ENCODE measurements around the gene MROH2B.

MROH2B gene

GRCh38 chr5:40972434-40972833 is 98.7 kb downstream of the MROH2B start:
- H3K27ac ChIP-seq, result no peak overlapping the region
- no peak for TF ChIP-seq CTCF (IDR thresholded peaks at IDR 0.05)
- no peak for TF ChIP-seq ZFX (IDR thresholded peaks at IDR 0.05; ENCODE audit: borderline replicate concordance)

DNA sequence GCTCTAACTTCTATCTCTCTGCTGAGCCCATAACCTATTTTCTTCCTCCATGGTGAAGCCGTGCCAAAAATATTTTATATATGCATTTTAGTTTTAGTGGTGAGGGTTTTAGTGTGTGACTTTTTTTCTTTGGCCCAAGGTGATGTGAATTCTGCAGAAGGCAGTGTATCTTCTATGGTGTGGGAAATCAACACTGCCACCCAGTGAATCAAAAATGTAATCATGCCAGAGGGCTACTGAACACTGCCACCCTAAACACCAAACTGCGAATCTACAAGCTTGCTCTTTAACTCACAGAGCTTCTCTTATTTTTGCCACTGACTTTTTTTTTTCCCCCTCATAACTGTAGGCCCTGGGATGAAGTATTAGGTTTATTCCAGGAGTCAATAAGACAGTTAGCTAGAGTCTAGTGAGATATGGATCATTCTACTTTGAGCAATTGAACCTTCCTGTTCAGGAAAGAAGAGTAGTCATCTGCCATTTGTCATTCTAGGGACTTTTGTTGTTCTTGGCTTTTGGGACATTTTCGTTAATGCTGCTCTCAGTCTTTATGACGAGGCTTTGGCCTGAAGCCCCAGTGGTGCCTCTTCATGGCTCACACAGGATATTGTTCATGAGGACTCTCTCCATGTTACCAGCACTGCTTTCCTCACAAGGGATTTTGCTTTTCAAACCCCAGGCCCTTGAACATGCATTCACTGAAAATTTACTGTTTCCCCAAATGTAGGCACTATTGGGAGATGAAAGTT is 108.8 kb downstream of the MROH2B start:
- TF ChIP-seq CTCF (IDR thresholded peaks at IDR 0.05) (0 out of 2 replicates have a peak, but pooled peaks have one; percentile 15), ZFX (IDR thresholded peaks at IDR 0.05; ENCODE audit: borderline replicate concordance) (no peak)
- H3K27ac ChIP-seq, result no peak overlapping the region

- TF ChIP-seq ZFX (IDR thresholded peaks at IDR 0.05; ENCODE audit: borderline replicate concordance), result no peak
- no peak for TF ChIP-seq CTCF (IDR thresholded peaks at IDR 0.05)
Measured at GRCh38 chr5:40960037-40960436, 111.1 kb downstream of the MROH2B start.

GRCh38 chr5:40958811-40959210 is 112.3 kb downstream of the MROH2B start:
- TF ChIP-seq CTCF (IDR thresholded peaks at IDR 0.05) (no peak), ZFX (IDR thresholded peaks at IDR 0.05; ENCODE audit: borderline replicate concordance) (no peak)
- no peak overlapping the region for H3K27ac ChIP-seq

More at GRCh38 chr5:40960037-40960436, 111.1 kb downstream of the MROH2B start:
- no peak overlapping the region for H3K27ac ChIP-seq

DNA sequence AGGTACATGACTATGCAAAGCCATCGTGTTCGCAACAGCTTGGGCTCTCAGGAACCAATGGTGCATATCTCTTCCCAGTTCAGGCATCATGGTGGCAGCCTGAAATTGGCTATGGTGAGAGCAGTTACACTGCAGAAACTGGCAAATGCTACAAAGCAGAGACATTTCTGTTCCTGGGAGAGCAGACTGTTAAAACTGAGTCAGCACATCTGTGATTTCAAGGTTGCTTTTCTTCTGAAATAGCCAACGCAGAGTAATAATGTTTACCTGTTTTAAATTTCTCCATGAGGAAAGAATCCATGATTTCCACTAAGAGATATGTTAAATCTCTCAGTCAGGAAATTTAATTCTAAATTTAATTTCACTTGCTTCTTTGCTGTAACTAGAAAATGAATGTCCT is 114.1 kb downstream of the MROH2B start:
- TF ChIP-seq CTCF (IDR thresholded peaks at IDR 0.05) (no peak), ZFX (IDR thresholded peaks at IDR 0.05; ENCODE audit: borderline replicate concordance) (no peak)
- H3K27ac ChIP-seq, result no peak overlapping the region

GRCh38 chr5:40955313-40955712 is 115.8 kb downstream of the MROH2B start:
- no peak overlapping the region for H3K27ac ChIP-seq
- no peak for TF ChIP-seq CTCF (IDR thresholded peaks at IDR 0.05)
- TF ChIP-seq ZFX (IDR thresholded peaks at IDR 0.05; ENCODE audit: borderline replicate concordance), result no peak
